OCI-LY1 (cell line): ENCODE results near the gene UMODL1.

Experiments used
- H2AFZ ChIP-seq: fragments of 200-600 bp; sonication (generic), shearing (Covaris generic); 2 replicates; pipeline ENCODE4 v1.6.0; 2014; ENCODE audit warnings: antibody characterized with exemption, mild to moderate bottlenecking, low read length
- H3F3A ChIP-seq: fragments of 200-600 bp; sonication (generic), shearing (Covaris generic); 2 replicates; pipeline ENCODE4 v1.6.0; 2014; ENCODE audit warnings: mild to moderate bottlenecking, antibody characterized with exemption, low read length, moderate library complexity; ENCODE audit not compliant: insufficient read depth
- H3K27ac ChIP-seq: fragments of 200-600 bp; sonication (generic); 2 replicates; pipeline ENCODE4 v1.5.1; 2014; ENCODE audit warnings: low read length, mixed run types, mild to moderate bottlenecking, low read depth; ENCODE audit not compliant: poor library complexity, severe bottlenecking
- H3K27me3 ChIP-seq: fragments of 200-600 bp; sonication (generic); 2 replicates; pipeline ENCODE4 v1.6.0; 2014; ENCODE audit warnings: antibody characterized with exemption, mild to moderate bottlenecking, low read length, moderate library complexity; ENCODE audit not compliant: insufficient read depth
- H3K36me3 ChIP-seq: fragments of 200-600 bp; sonication (generic); 2 replicates; pipeline ENCODE4 v1.6.1; 2014; ENCODE audit warnings: mild to moderate bottlenecking, antibody characterized with exemption, low read length, moderate library complexity, mixed read lengths; ENCODE audit not compliant: insufficient read depth
- H3K4me1 ChIP-seq: fragments of 200-600 bp; sonication (generic); 2 replicates; pipeline ENCODE4 v1.5.1; 2014; ENCODE audit warnings: mild to moderate bottlenecking, low read length, moderate library complexity; ENCODE audit not compliant: insufficient read depth, severe bottlenecking
- H3K4me2 ChIP-seq: fragments of 200-600 bp; sonication (generic), shearing (Covaris generic); 2 replicates; pipeline ENCODE4 v1.6.1; 2014; ENCODE audit warnings: low read length
- H3K4me3 ChIP-seq: fragments of 200-600 bp; sonication (generic); 2 replicates; pipeline ENCODE4 v1.5.1; 2014; ENCODE audit warnings: low read length, low read depth, mild to moderate bottlenecking, mixed read lengths; ENCODE audit not compliant: poor library complexity, severe bottlenecking
- H3K79me2 ChIP-seq: fragments of 200-600 bp; shearing (Covaris generic); 2 replicates; pipeline ENCODE4 v1.6.1; 2016; ENCODE audit warnings: mixed run types, low read length, mixed read lengths; ENCODE audit not compliant: insufficient read depth
- H3K9ac ChIP-seq: fragments of 200-600 bp; sonication (generic), shearing (Covaris generic); 2 replicates; pipeline ENCODE4 v1.6.1; 2014; ENCODE audit warnings: mild to moderate bottlenecking, low read length, mixed read lengths
- H3K9me2 ChIP-seq: fragments of 200-600 bp; sonication (generic), shearing (Covaris generic); 2 replicates; pipeline ENCODE4 v1.6.1; 2014; ENCODE audit warnings: low read depth, mild to moderate bottlenecking, low read length, mixed read lengths
- H3K9me3 ChIP-seq: fragments of 200-600 bp; shearing (Covaris generic); 2 replicates; pipeline ENCODE4 v1.6.1; 2014; ENCODE audit warnings: low read length, mixed read lengths
- H4K20me1 ChIP-seq: fragments of 200-600 bp; sonication (generic), shearing (Covaris generic); 2 replicates; pipeline ENCODE4 v1.6.0; 2016; ENCODE audit warnings: mild to moderate bottlenecking, low read length; ENCODE audit not compliant: insufficient read depth
- CTCF ChIP-seq: fragments of 200-600 bp; sonication (generic), shearing (Covaris generic); IDR thresholded peaks from 2 replicates; pipeline ENCODE4 v1.5.1; 2017; ENCODE audit warnings: mild to moderate bottlenecking, antibody characterized with exemption, low read length, moderate library complexity, mixed read lengths
- EZH2 ChIP-seq: fragments of 200-600 bp; sonication (generic), shearing (Covaris generic); IDR thresholded peaks from 2 replicates; pipeline ENCODE4 v1.8.0; 2017; ENCODE audit warnings: borderline replicate concordance, mixed run types, mild to moderate bottlenecking, antibody characterized with exemption, low read length, moderate library complexity, mixed read lengths

UMODL1 gene

GRCh38 chr21:42043961-42044360 is 27.2 kb upstream of the UMODL1 start:
- H3K27ac ChIP-seq = no peak overlapping the region
- no peak overlapping the region for H3K9ac ChIP-seq
- TF ChIP-seq CTCF = no peak
- no peak for TF ChIP-seq EZH2
- no peaks in the 10 kb centered on the region for H3K79me2 ChIP-seq
- 0 out of 2 replicates have a peak, but pooled peaks cover 6% of the 10 kb centered on the region for H3K27me3 ChIP-seq
- no peak overlapping the region for H2AFZ ChIP-seq
- no peaks in the 10 kb centered on the region for H3K9me3 ChIP-seq
- H3K4me1 ChIP-seq = peaks cover 9% of the 10 kb centered on the region
- no peak overlapping the region for H3K4me3 ChIP-seq
- H3K9me2 ChIP-seq = no peaks in the 10 kb centered on the region
- no peaks in the 10 kb centered on the region for H3K36me3 ChIP-seq
- H3K4me2 ChIP-seq = no peak overlapping the region
- no peaks in the 10 kb centered on the region for H3F3A ChIP-seq
- H4K20me1 ChIP-seq = no peaks in the 10 kb centered on the region

GRCh38 chr21:42044871-42045495 is 26.1 kb upstream of the UMODL1 start:
- Histone ChIP-seq H3F3A (no peaks in the 10 kb centered on the region), H3K9me2 (no peaks in the 10 kb centered on the region), H3K4me3 (no peak overlapping the region), H2AFZ (no peak overlapping the region), H3K27me3 (0 out of 2 replicates have a peak, but pooled peaks cover 6% of the 10 kb centered on the region), H3K9me3 (no peaks in the 10 kb centered on the region), H3K4me1 (no peaks in the 10 kb centered on the region), H3K4me2 (no peak overlapping the region), H4K20me1 (no peaks in the 10 kb centered on the region), H3K9ac (no peak overlapping the region), H3K79me2 (no peaks in the 10 kb centered on the region), H3K36me3 (no peaks in the 10 kb centered on the region), H3K27ac (no peak overlapping the region)
- no peak for TF ChIP-seq EZH2
- TF ChIP-seq CTCF = no peak

DNA sequence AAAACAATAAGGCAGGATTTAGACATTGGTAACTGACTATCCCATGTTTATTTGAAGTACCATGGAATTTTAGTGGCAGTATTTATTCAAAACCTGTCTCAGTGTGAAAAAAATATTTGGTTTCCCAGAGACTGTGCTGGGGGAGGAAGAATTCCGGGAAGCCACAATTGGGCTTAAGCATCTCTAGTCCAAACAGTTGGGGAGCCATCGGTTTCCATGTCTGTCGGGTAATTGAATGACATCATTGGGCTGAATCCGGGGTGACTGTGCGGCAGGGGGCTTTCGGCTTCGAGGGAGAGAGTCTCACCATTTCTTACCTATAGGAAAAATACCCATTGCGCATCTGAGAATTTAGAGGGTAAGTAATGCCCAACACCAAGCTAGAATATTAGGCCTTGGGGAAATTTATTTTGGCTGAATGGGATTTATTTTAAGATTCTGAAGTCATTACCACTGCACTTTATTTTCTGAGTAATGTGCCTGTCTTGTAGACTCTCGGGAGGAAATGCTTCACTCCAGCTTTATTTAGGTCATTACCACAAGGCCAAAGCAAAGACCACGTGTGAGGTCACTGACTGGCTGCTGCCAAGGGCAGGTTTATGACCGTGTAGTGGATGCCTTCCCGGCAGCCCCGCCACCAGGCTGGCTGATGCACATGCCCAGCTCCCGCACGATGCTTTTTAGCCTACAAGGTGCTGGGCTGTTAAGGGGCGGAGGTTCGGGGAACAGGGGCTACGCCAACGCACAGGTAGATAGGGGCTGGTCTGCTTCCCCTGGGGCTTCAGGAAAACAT is 23.1 kb upstream of the UMODL1 start:
- 0 out of 2 replicates have a peak, but pooled peaks cover 6% of the 10 kb centered on the region for H3K27me3 ChIP-seq

More for the DNA sequence above, 23.1 kb upstream of the UMODL1 start:
- no peaks in the 10 kb centered on the region for H3K36me3 ChIP-seq
- TF ChIP-seq CTCF (no peak), EZH2 (no peak)
- no peaks in the 10 kb centered on the region for H3F3A ChIP-seq
- H3K27ac ChIP-seq = no peak overlapping the region
- H3K9me2 ChIP-seq = no peaks in the 10 kb centered on the region
- H3K79me2 ChIP-seq = no peaks in the 10 kb centered on the region
- H3K4me1 ChIP-seq = no peaks in the 10 kb centered on the region
- no peak overlapping the region for H3K4me3 ChIP-seq
- H4K20me1 ChIP-seq = no peaks in the 10 kb centered on the region
- H3K9me3 ChIP-seq = no peaks in the 10 kb centered on the region
- no peak overlapping the region for H3K4me2 ChIP-seq
- H3K9ac ChIP-seq = no peak overlapping the region
- H2AFZ ChIP-seq = no peak overlapping the region
